ENCODE measurements around the gene SF3A1. TPM values are rescaled to one million over a fixed set of nuclear protein-coding genes. Genes with fewer than 3 reads are reported as not detected.
A peak's percentile ranks its signal among the peaks of the same experiment; 100 is the strongest.

Gene SF3A1
- total and polyA plus RNA-seq, 2 of the 8 experiments (the other 6 are each of a cell fraction or from before 2014, with no cell fraction given): 27.8 to 285 TPM

- Histone ChIP-seq H2BK15ac (ENCODE audit: low read length) (no peak overlapping the region), H3K56ac (replicated peaks; ENCODE audit: insufficient read length, low read depth, low read length) (no peak overlapping the region), H3K9me3 (ENCODE audit: insufficient read depth in 2 of 2, low read depth in 1 of 2, low read length in 1 of 2) (no peaks in the 10 kb centered on the region), H2BK20ac (ENCODE audit: low read length) (no peak overlapping the region), H3K79me1 (ENCODE audit: low read depth, low read length) (no peaks in the 10 kb centered on the region), H3K4ac (replicated peaks; ENCODE audit: insufficient read length, low read depth, low read length) (no peak overlapping the region), H2AFZ (ENCODE audit: low read length) (no peak overlapping the region), H2BK12ac (ENCODE audit: low read depth, low read length) (no peak overlapping the region), H4K8ac (ENCODE audit: extremely low read depth, insufficient read depth, low read length) (no peak overlapping the region), H4K91ac (replicated peaks; ENCODE audit: insufficient read length, low read length) (no peak overlapping the region), H3K27me3 (replicated peaks in 1 of 4; ENCODE audit: control insufficient read depth in 3 of 4, extremely low read depth in 1 of 4, insufficient read depth in 3 of 4, low read length in 3 of 4) (peaks cover 2 to 16% (median 8%) of the 10 kb centered on the region in 4 experiments; a peak in 6 of 7 replicates), H3K23ac (ENCODE audit: insufficient read length) (no peak overlapping the region), H4K20me1 (replicated peaks in 1 of 2; ENCODE audit: control insufficient read depth in 1 of 2, insufficient read depth in 2 of 2, low read length in 2 of 2) (peaks cover 0 to 6% of the 10 kb centered on the region in 2 experiments), H3K4me1 (replicated peaks in 1 of 4; ENCODE audit: control insufficient read depth in 3 of 4, insufficient read depth in 4 of 4, low read length in 3 of 4) (peaks cover 7 to 16% (median 10%) of the 10 kb centered on the region in 4 experiments), H3K79me2 (ENCODE audit: control insufficient read depth in 1 of 2, insufficient read depth in 2 of 2, low read length in 2 of 2) (no peaks in the 10 kb centered on the region), H3K14ac (ENCODE audit: insufficient read length) (no peak overlapping the region), H3K18ac (ENCODE audit: extremely low read depth, low read length) (no peak overlapping the region), H2BK120ac (replicated peaks; ENCODE audit: low read depth, low read length) (no peak overlapping the region), H3K4me3 (ENCODE audit: extremely low read depth in 1 of 4, insufficient read depth in 2 of 4, low read depth in 3 of 4, low read length in 4 of 4) (no peak overlapping the region), H3K27ac (ENCODE audit: low read depth, low read length) (no peak overlapping the region), H2AK5ac (ENCODE audit: low read depth, low read length) (no peak overlapping the region), H3K36me3 (ENCODE audit: control insufficient read depth in 2 of 4, insufficient read depth in 4 of 4, low read length in 3 of 4) (no peaks in the 10 kb centered on the region), H3K4me2 (ENCODE audit: insufficient read depth in 1 of 2, low read depth in 2 of 2, low read length in 2 of 2) (peak overlapping the region in 1 of 2 experiments; percentile 59; a peak in 1 of 4 replicates), H4K5ac (ENCODE audit: insufficient read length, low read depth, low read length) (no peak overlapping the region), H3K9ac (replicated peaks in 1 of 4; ENCODE audit: extremely low read depth in 1 of 4, low read depth in 3 of 4, low read length in 3 of 4) (no peak overlapping the region), H2BK5ac (ENCODE audit: low read depth, low read length) (no peak overlapping the region), H3K23me2 (ENCODE audit: low read depth, low read length) (peaks cover 8% of the 10 kb centered on the region; the same call in 1 of the 2 replicates)
- no peak for DNase-seq (ENCODE audit: low read depth in 1 of 2, low spot score in 2 of 2)
- TF ChIP-seq SUZ12 (IDR thresholded peaks at IDR 0.05; ENCODE audit: low read length): no peak
- no peak for TF ChIP-seq RAD21 (IDR thresholded peaks at IDR 0.05 in 1 of 2, conservative IDR thresholded peaks at IDR 0.05 in 1 of 2; ENCODE audit: low read depth in 2 of 2, low read length in 2 of 2)
- no peak for TF ChIP-seq E2F6 (IDR thresholded peaks at IDR 0.05)
- no peak for TF ChIP-seq MAFK (IDR thresholded peaks at IDR 0.05; ENCODE audit: low read depth, low read length)
- TF ChIP-seq CBX8 (IDR thresholded peaks at IDR 0.05; ENCODE audit: borderline replicate concordance, low read depth, low read length): no peak
- no peak for TF ChIP-seq CREB1 (IDR thresholded peaks at IDR 0.05)
- TF ChIP-seq BCL11A (IDR thresholded peaks at IDR 0.05; ENCODE audit: low read depth in 2 of 2, low read length in 2 of 2): no peak
- no peak for TF ChIP-seq GTF2F1 (IDR thresholded peaks at IDR 0.05; ENCODE audit: borderline replicate concordance, low read depth, low read length)
- TF ChIP-seq HDAC6 (IDR thresholded peaks at IDR 0.05; ENCODE audit: low read depth, low read length): no peak
- POLR2A ChIA-PET (ENCODE audit: partially characterized antibody): interaction anchor here (3.1 to 6.5 kb wide), 2 partner anchors 12 to 26 kb away, joined by 13 to 39 read pairs; partner anchors contain the start of gene MTFP1
- FAIRE-seq: no peak
- 88% methylated on average over 11 of the region's 25 CpGs; no CpG with 5 or more reads in 1 of the 2 experiments for WGBS, 2 experiments (ENCODE audit: extremely low coverage in 1 of 2, insufficient coverage in 1 of 2, insufficient read length in 1 of 2, insufficient replicate concordance in 2 of 2, low coverage in 1 of 2, low lambda C conversion rate in 2 of 2, missing lambda C conversion rate in 1 of 2)
- CTCF ChIA-PET (ENCODE audit: partially characterized antibody): interaction anchor here (1.0 to 12.0 kb wide), 6 partner anchors 8 to 70 kb away, joined by 3 to 164 read pairs (median 3); partner anchors contain the start of gene MTFP1
These were observed 42.3 kb upstream of the SF3A1 start for GRCh38 chr22:30398685-30399680.
